Muscle layer of duodenum (tissue), 2 donors: ENCODE results near the gene ISG20L2.

Experiments
- H3K27ac ChIP-seq: one replicate; pipeline ENCODE4 v1.7.0; 2013; ENCODE audit warnings: mild to moderate bottlenecking, low read length
- H3K27me3 ChIP-seq: one replicate; pipeline ENCODE4 v1.7.0; 2013; ENCODE audit warnings: low read depth, mild to moderate bottlenecking, control low read depth, low read length
- H3K36me3 ChIP-seq, 2 donors: one replicate each; pipeline ENCODE4 v1.7.0; 2013; ENCODE audit warnings: low read length in 2 of 2, control low read depth in 1 of 2, mild to moderate bottlenecking in 1 of 2; ENCODE audit not compliant: insufficient read depth in 2 of 2, control insufficient read depth in 1 of 2
- H3K4me1 ChIP-seq, 2 donors: one replicate each; pipeline ENCODE4 v1.7.0; 2013; ENCODE audit warnings: low read length in 2 of 2, mild to moderate bottlenecking in 2 of 2, control low read depth in 1 of 2, moderate library complexity in 1 of 2; ENCODE audit not compliant: insufficient read depth in 2 of 2, control insufficient read depth in 1 of 2
- H3K4me3 ChIP-seq, 2 donors: one replicate each; pipeline ENCODE4 v1.7.0; 2013; ENCODE audit warnings: low read length in 2 of 2, low read depth in 1 of 2, mild to moderate bottlenecking in 1 of 2
- H3K9me3 ChIP-seq, 2 donors: one replicate each; pipeline ENCODE4 v1.7.0; 2013; ENCODE audit warnings: low read length in 2 of 2, control low read depth in 1 of 2, mild to moderate bottlenecking in 1 of 2; ENCODE audit not compliant: control insufficient read depth in 1 of 2
- donor health status: healthy.

Gene ISG20L2

DNA sequence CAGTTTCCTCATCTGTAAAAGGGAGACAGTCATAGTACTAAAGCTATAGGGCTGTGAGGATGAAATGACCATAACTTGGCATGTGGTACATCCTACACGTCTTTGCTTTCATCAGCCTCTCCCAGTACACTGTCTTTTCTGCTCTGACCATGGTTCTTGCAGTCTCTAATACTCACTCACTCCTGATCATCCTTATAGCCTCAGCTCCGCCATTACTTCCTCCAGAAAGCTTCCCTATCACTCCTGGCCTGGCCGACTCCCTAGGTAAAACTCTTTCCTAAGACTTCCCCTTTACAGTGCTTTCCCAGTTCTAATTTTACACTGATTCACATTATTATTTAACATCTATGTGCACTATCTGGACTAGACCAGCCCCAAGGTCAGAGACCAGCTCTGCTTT is 17.3 kb upstream of the ISG20L2 start:
- no peaks in the 10 kb centered on the region for H3K9me3 ChIP-seq
- H3K4me1 ChIP-seq: peaks cover 39 to 58% of the 10 kb centered on the region in 2 donors
- H3K36me3 ChIP-seq: peaks cover 21 to 50% of the 10 kb centered on the region in 2 donors

GRCh38 chr1:156744786-156745419 is 16.3 kb upstream of the ISG20L2 start:
- H3K27ac ChIP-seq: no peak overlapping the region
- H3K4me1 ChIP-seq: peaks cover 38 to 61% of the 10 kb centered on the region in 2 donors

More for the DNA sequence above, 17.3 kb upstream of the ISG20L2 start:
- H3K27me3 ChIP-seq: no peaks in the 10 kb centered on the region
- peak overlapping the region; percentile 65 to 73 for H3K4me3 ChIP-seq
- H3K27ac ChIP-seq: peak overlapping the region; percentile 97

GRCh38 chr1:156744344-156744743 is 15.8 kb upstream of the ISG20L2 start:
- Histone ChIP-seq H3K4me3 (no peak overlapping the region), H3K36me3 (peaks cover 21 to 43% of the 10 kb centered on the region in 2 donors), H3K27me3 (no peaks in the 10 kb centered on the region), H3K9me3 (no peaks in the 10 kb centered on the region), H3K4me1 (peaks cover 32 to 56% of the 10 kb centered on the region in 2 donors), H3K27ac (no peak overlapping the region)

More at GRCh38 chr1:156744786-156745419, 16.3 kb upstream of the ISG20L2 start:
- no peaks in the 10 kb centered on the region for H3K9me3 ChIP-seq
- peaks cover 21 to 44% of the 10 kb centered on the region in 2 donors for H3K36me3 ChIP-seq
- H3K4me3 ChIP-seq: no peak overlapping the region
- no peaks in the 10 kb centered on the region for H3K27me3 ChIP-seq

DNA sequence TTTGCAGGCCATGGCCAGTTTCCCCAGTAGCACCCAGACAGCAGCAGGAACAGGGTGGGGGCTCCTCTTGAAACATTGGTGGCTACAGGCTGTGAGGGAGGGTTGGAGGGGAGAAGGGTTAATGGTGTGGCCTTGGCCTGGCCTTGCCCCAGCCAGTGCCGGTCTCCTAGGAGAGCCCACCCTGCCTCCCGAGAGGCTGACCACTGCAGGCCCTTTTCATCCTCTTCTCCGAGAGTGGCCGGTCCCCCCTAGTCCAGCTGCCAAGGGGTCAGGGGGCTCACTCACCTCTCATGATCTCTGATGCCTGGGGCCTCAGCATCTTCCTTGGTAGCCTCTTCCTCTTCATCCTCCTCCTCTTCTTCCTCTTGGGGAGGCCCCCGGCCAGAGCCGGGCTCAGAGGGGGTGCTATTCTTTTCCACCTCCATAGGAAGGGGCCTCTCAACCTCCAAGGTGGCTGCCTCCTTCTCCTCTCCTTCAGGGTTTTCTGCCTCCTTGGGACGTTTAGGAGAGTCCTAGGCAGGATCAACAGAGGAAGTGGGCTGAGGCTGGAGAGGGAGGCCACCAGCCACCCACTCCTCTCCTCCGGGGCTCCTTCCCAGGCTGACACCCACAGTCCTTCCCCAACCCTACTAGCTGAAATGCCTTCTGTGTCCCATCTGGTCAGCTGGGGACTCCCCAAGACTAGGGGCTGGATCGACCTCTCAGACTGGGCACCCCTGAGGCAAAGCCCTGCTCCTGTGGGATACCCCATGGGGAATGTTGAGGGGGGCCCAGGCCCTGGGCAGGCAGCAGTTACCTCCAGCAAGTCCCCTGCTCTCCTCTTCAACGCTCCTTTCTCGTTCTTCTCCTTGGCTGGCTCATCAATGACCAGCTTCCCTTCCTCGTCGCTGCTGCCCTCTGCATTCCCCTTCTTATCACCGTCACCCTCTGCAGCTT is 15.1 kb upstream of the ISG20L2 start:
- no peaks in the 10 kb centered on the region for H3K27me3 ChIP-seq
- H3K36me3 ChIP-seq: peaks cover 21 to 38% of the 10 kb centered on the region in 2 donors
- H3K27ac ChIP-seq: no peak overlapping the region
- no peak overlapping the region for H3K4me3 ChIP-seq
- peaks cover 25 to 49% of the 10 kb centered on the region in 2 donors for H3K4me1 ChIP-seq
- H3K9me3 ChIP-seq: no peaks in the 10 kb centered on the region

DNA sequence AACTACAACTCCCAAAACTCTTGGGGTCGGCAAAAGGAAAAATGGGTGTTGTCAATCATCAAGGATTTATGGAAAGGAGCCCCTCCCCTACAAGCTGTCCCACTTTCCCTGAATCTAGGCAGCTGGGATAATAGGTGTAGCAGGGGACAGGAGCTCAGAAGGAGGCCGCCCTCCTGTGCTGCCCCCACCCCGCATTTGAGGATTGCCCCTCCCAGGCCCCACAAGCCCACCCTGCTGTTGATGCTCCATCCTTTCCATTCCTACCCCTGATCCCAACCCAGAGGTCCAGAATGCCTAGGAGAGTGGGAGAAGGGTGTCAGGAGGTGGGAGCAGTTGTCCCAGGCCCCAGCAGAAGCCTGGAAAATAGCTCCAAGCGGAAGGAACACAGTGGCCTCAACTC is 14.2 kb upstream of the ISG20L2 start:
- Histone ChIP-seq H3K4me3 (no peak overlapping the region), H3K9me3 (no peaks in the 10 kb centered on the region), H3K27me3 (no peaks in the 10 kb centered on the region), H3K27ac (no peak overlapping the region), H3K4me1 (peaks cover 17 to 40% of the 10 kb centered on the region in 2 donors), H3K36me3 (peaks cover 21 to 44% of the 10 kb centered on the region in 2 donors)

DNA sequence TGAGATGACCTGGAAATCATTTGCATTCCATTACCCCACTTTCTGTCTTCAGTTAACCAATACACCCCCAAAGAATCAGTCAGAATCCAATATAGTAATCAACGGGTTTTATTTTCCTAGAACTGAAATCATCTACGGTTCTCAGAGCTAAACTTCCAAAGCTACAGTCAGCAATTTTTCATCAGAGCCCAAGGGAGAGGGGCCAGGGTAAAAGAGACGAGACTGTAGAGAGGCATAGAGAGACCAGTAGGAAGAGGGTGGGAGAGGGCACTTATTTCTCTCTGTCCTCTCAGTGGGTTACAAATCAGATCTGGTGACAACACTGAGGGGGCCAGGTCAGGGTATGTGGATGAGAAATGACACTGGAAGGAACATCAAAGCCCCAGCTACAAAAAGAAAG is 13.5 kb upstream of the ISG20L2 start:
- H3K27ac ChIP-seq: peak overlapping the region; percentile 90

DNA sequence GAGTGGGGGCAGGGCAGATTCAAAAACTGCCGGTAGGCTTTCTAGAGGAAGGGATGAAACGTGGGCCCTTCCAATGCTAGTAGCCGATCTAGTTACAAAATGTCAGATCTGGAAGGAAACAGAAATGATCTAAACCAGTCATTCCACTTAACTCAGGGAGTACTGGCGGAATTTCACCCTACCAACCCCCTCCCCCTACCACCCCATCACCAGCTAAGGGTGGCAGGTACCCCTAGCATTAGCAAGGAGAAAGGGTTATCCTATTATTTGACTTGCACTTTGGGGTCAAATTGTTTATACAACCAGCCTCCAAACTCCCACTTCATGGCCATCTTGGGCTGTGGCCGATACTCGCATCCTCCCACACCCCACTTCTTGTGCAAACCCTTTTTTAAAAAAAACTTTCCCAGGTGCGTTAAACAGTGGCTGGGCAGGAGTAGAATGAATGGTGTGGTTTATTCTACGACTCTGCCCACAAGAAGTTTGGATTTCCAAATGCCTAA is 13.0 kb upstream of the ISG20L2 start:
- peak overlapping the region; percentile 90 for H3K27ac ChIP-seq
- peak overlapping the region; percentile 64 to 92 for H3K4me3 ChIP-seq
- peaks cover 24 to 49% of the 10 kb centered on the region in 2 donors for H3K36me3 ChIP-seq
- no peaks in the 10 kb centered on the region for H3K9me3 ChIP-seq
- H3K27me3 ChIP-seq: no peaks in the 10 kb centered on the region
- H3K4me1 ChIP-seq: peaks cover 13 to 32% of the 10 kb centered on the region in 2 donors

More for the DNA sequence above, 13.5 kb upstream of the ISG20L2 start:
- H3K4me1 ChIP-seq: peaks cover 13 to 34% of the 10 kb centered on the region in 2 donors
- no peaks in the 10 kb centered on the region for H3K27me3 ChIP-seq
- H3K9me3 ChIP-seq: no peaks in the 10 kb centered on the region
- peaks cover 24 to 48% of the 10 kb centered on the region in 2 donors for H3K36me3 ChIP-seq
- peak overlapping the region in 1 of 2 donors; percentile 64 for H3K4me3 ChIP-seq

GRCh38 chr1:156740741-156741480 is 12.3 kb upstream of the ISG20L2 start, which contains the start of gene MRPL24:
MRPL24 (minus strand) TSS chr1:156741088; CDS start chr1:156738704, 2,384 bp downstream.
- peaks cover 28 to 55% of the 10 kb centered on the region in 2 donors for H3K36me3 ChIP-seq
- peak within 1 kb of the TSS; percentile 90 for H3K27ac ChIP-seq
- peak within 1 kb of the TSS; percentile 86 to 92 for H3K4me3 ChIP-seq
- H3K9me3 ChIP-seq: no peaks in the 10 kb centered on the region
- H3K27me3 ChIP-seq: no peaks in the 10 kb centered on the region
- peaks cover 13 to 26% of the 10 kb centered on the region in 2 donors for H3K4me1 ChIP-seq

DNA sequence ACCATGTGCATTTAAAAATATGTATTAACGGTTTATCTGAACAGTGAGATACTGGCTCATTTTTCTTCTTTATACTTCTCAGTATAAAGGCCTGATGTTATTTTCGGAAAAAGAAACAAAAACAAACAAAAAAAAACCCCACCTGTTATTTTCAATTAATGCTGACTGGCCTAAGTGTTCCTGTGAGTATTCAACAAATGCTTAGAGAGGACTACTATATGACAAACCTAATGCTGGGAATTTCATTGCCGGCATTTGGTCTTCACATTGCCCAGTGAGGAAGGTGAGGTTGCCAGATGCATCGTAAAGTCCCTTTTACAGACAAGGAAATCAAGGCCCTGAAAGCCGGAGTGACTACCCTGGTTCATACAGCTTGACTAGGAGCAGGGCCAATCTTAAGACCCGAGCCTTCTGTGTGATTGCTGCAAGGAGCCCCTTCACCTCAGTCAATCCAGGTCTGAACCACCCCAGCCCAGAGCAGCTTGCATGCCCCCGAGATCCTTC is 11.7 kb upstream of the ISG20L2 start:
- no peaks in the 10 kb centered on the region for H3K9me3 ChIP-seq
- H3K27ac ChIP-seq: peak overlapping the region; percentile 90
- H3K4me3 ChIP-seq: peak overlapping the region; percentile 86 to 92
- peaks cover 7 to 20% of the 10 kb centered on the region in 2 donors for H3K4me1 ChIP-seq
- H3K27me3 ChIP-seq: no peaks in the 10 kb centered on the region
- H3K36me3 ChIP-seq: peaks cover 28 to 59% of the 10 kb centered on the region in 2 donors

GRCh38 chr1:156738916-156739315 is 10.3 kb upstream of the ISG20L2 start:
- peaks cover 7 to 15% of the 10 kb centered on the region in 2 donors for H3K4me1 ChIP-seq
- no peaks in the 10 kb centered on the region for H3K9me3 ChIP-seq
- peaks cover 25 to 51% of the 10 kb centered on the region in 2 donors for H3K36me3 ChIP-seq
- no peaks in the 10 kb centered on the region for H3K27me3 ChIP-seq
- no peak overlapping the region for H3K27ac ChIP-seq
- no peak overlapping the region for H3K4me3 ChIP-seq
